HG03196 (cell line): ENCODE measurements around the gene BAIAP3.
"Not testable (repeated sequence)": the region's sequence is repeated elsewhere in the genome, so short reads cannot be mapped to it uniquely, and the experiment has no call there.

Source experiments
- ATAC-seq: cut with Tn5 transposase; IDR thresholded peaks from one replicate; pipeline ENCODE4 v1.9.1; 2021; ENCODE audit not compliant: unreplicated experiment

BAIAP3 gene

DNA sequence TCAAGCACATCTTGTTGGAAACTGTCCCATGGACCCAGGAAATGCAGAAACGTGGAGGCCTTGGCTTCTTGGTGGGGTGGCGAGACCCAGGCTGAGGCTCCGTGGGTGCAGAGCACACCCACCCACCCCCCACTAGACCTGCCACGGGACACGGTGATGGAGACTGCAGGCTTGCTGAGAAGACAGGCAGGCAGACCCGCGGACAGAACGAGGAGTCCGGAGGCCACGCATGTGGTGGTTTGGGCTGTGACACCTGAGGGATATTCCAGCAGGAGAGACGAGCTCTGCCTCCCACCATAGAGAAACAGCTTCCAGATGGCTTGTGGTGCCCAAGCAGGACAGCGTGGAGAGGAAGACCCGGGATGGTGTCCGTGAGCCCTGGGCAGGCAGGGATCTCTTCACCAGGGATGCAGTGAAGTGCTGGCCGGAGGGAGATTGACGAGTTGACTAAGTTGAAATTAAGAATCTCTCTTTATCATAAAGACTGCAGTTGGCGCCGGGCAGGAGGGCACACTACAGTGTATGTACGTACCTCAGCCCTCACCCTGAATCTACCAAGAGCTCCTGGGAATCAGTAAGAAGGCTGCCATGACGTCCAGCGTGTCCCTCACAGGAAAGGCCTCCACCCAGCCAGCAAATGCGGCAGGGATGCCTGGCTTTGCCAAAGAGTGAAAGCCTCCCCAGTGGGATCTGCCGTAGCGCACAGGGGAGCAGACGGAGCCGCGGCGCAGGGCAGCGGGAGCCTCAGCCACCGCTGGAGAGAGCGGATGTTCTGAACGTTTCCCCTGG, 15.8 kb upstream of the BAIAP3 start:
- ATAC-seq, result no peak

- ATAC-seq, result no peak
Observed at GRCh38 chr16:1318268-1318545, 15.2 kb upstream of the BAIAP3 start.

DNA sequence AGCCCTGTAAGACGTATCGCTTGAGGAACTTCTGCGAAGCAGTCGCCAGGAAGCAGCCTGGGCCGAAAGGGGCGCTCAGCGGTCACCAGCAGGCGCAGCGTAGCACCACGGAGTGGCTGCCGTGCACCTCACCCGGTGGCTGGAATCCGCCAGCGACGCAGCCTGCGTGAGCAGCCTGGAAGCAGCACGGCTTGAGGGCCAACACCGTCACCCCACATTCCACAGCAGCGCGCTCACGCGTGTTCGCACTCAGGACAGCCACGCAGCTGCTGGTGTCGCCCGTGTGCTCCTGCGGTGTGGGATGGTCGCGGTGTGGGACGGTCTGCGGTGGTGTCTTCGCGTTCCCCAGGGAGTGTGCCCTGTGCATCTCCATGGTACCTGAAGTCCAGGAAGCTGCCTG, 14.4 kb upstream of the BAIAP3 start:
- ATAC-seq, result no peak

- ATAC-seq, result no peak
Observed at GRCh38 chr16:1320097-1320496, 13.3 kb upstream of the BAIAP3 start.

GRCh38 chr16:1320658-1321240, 12.7 kb upstream of the BAIAP3 start:
- no peak for ATAC-seq

- ATAC-seq, result no peak
Observed at GRCh38 chr16:1322407-1322806, 11.0 kb upstream of the BAIAP3 start.

DNA sequence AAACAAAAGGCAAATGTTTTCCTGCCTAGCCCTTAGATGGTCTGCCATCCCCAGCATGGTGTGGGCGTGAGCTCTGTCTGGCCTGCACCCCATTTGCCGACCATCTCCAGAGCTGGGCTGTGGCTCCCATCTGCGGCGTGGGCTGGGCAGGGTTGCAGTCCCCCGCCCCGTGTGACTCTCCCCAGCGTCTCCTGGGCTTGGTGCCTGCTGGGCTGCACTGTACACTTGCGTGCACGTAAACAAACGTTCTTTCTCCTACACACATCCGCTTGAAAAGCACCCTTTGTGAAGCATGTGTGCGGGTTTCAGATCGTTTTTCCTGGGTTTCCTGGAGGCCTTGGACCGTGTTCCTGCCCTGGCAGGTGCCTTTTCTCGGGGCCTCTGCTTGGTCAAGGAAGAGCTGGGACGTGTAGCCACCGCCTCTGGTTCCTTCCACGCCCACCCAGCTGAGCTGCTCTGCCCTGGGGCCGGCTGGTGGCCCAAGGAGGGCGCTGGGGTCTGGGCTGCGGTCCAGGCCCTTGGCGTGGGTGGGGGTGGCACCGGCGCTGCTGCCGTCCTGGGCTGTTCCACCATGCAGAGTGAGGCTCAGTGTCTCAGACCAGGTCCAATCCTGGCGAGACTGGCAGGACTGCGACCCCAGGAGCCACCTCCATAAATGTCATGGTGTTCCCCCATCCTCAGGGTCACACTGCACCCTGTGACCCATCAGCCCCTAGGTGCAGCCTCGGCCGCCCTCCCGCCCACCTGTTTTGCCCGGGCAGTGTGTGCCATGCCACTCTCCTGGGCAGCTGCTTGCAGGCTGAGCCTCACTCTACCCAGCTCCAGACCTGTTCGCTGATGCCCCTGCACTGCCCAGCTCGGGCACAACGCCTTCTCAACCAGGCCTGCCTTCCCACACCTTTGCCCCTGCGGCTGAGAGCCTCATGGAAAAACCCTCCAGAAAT, 9.9 kb upstream of the BAIAP3 start:
- ATAC-seq, result no peak

DNA sequence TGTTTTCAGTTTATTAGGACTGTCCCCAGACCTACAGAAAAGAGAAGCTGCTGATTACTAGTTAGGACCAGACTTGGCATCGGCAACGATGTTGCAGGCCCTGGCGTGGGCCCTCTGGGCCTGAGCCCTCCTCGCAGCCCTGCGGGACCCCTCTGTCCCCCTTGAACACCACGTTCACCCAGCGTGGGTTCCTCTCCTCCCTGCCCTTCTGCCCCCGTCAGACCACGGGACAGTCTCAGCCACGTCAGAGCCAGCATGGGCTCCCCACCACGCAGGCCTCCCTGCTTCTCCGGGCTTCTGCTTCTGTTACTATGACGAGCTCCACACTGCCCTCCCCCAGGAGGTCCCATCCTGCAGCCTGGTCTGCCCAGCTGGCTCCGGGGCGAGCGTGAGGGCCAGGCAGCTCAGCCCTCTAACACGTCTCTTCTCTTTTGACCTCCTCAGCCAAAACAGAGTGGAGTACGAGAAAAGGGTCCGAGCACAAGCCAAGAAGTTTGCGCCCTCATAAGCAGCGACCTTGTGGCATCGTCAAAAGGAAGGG, 9.1 kb upstream of the BAIAP3 start:
- no peak for ATAC-seq

GRCh38 chr16:1325261-1325660, 8.2 kb upstream of the BAIAP3 start:
- no peak for ATAC-seq

GRCh38 chr16:1325673-1326371, 7.6 kb upstream of the BAIAP3 start:
- no peak for ATAC-seq

GRCh38 chr16:1326391-1326790, 7.1 kb upstream of the BAIAP3 start:
- ATAC-seq, result no peak

DNA sequence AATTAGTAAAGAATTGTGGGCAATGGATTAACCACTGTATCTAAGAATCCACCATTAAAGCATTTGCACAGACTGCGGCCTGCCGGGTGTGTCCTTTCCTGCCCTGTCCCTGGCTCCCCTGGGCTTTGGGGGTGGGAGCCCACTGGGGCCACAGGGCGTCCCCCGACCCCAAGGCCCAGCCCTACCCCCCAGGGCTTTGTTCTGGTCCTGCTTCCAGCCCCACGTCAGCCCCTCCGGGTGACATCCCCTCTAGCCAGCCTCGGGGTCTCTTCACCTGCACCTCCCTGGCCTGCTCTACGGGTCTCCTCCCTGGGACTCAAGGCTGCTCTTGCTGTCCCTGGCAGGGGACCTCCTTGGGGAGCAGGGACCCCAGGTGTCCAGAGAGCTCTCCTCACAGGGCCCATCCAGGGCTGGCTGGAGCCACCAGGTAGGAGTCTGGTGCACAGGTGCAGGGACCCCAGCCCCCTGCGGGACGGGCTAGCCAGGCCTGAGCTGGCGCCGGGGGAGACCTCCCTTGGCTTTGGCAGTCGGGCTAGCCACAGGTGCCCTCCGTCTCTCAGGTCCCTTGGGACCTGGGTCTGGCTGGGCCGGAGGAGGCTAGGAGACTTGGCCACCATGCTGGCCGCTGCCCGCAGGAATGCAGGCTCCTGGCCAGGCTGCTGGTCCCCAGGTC, 6.4 kb upstream of the BAIAP3 start:
- ATAC-seq, result no peak

DNA sequence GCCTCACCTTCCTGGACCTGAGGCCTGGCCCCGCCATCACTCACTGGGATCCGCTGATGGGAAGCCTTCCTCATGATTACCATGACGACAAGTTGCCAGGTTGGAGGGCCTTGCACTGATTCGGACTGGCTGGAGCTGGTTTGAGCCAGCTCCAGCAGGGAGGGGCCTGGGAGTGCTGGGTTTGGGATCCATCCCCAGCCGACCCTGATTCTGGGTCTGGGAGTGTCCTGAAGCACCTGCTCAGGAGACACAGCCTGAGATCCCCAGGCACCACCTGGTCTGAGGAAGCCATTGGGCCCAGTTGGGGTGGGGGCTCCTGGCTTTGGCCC, 5.9 kb upstream of the BAIAP3 start:
- ATAC-seq, result no peak

- ATAC-seq, result not testable (repeated sequence)
Observed at GRCh38 chr16:1328136-1328535, 5.3 kb upstream of the BAIAP3 start.

GRCh38 chr16:1328961-1329360, 4.5 kb upstream of the BAIAP3 start:
- not testable (repeated sequence) for ATAC-seq

DNA sequence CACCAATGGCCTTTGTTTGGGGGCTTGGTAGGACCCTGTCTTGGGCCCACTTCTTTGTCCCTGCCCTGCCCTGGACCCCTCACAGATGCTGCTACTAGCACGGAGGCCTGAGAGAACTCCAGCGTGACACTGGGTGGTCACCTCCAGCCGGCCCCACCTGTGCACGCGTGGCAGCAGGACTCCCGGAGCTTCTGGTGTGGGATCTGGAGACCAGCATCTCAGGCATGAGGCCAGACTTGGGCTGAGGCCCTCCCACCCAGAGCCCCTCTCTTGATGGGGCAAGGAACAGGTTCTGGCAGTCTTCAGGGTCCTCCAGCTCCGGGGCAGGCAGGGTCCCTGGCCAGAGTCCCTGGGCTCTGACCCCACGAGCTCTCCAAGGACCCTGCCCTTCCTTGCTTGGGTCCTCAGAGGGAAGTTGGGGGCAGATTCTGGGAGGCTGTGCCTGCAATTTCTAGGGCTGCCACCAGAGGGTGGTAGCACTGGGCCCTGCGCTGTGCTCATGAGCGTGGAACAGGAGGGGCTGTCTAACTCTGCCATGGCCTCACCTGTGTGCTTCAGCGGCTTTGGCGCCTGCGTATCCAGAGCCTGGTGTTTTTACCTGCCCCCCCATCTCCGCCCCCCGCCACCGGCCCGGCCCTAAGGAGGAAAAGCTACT, 3.1 kb upstream of the BAIAP3 start:
- no peak for ATAC-seq

DNA sequence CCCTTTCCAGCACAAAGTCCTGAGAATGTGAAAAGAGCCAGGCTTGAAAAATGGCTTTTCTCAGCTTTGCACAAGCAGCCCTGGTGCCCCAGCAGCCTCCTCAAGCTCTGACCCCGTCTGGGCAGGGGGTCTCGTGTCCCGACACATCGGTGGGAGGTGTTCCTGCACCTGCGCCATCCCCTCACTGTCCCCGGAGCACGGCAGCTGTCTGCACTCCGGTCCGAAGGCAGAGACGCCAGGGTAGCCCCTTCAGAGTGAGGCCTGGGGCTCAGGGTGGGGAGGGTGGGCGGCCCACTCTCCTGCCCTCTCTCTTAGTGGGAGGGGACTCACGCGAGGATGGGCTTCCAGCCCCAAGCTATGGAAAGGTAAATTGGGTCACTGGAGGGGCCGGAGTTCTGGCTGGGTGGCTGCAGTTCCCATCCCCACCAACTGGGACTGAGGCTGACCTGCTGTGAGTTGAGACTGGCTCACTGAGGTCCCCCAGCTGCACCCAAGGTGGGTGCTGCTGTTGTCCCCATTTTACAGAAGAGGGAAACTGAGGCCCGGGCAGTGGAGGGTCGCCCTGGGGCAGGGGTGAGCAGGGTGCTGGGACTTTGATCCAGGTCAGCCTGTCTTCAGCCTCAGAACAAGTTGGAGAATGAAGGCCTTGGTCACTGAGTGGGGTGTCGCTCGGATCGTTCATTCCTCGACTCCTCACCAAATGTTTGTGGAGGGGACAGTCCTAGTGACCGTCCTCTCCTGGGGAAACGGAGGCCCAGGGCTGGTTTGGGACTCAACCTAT, 2.3 kb upstream of the BAIAP3 start:
- no peak for ATAC-seq

GRCh38 chr16:1331712-1332617, 1.5 kb upstream of the BAIAP3 start:
- no peak for ATAC-seq
